Gastrocnemius medialis (tissue), 4 donors: ENCODE data around the gene NBL1. TPM values are rescaled to one million over a fixed set of nuclear protein-coding genes. Genes with fewer than 3 reads are reported as not detected.

Source experiments
- ATAC-seq, 2 donors: fragments of 150-250 bp; one replicate each; pipeline ENCODE4 v1.9.1; 2016
- DNase-seq, 2 donors: peaks; one replicate each; pipeline ENCODE4 v3.0.0-alpha.2; 2019
- H3K27ac ChIP-seq, 4 donors: fragments of 200-600 bp; sonication (generic); 1 replicate in 1 of 4; 2 replicates in 3 of 4; pipeline ENCODE4 v1.5.1; 2016 to 2018; ENCODE audit warnings: mild to moderate bottlenecking in 2 of 4, moderate library complexity in 1 of 4
- H3K27me3 ChIP-seq, 3 donors: fragments of 200-600 bp; sonication (generic) in 2 of 3; 1 replicate in 1 of 3; 2 replicates in 2 of 3; pipeline versions ENCODE4 v1.5.1 to v1.6.0; 2016 to 2019; ENCODE audit warnings: mild to moderate bottlenecking in 1 of 3, moderate library complexity in 1 of 3
- H3K36me3 ChIP-seq, 2 donors: fragments of 200-600 bp; sonication (generic) in 1 of 2; one replicate each; pipeline ENCODE4 v1.5.1; 2017 to 2018
- H3K4me1 ChIP-seq, 2 donors: fragments of 200-600 bp; sonication (generic) in 1 of 2; one replicate each; pipeline ENCODE4 v1.5.1; 2016 to 2017; ENCODE audit warnings: mild to moderate bottlenecking in 2 of 2
- H3K4me3 ChIP-seq, 4 donors: fragments of 200-600 bp; sonication (generic) in 3 of 4; 1 replicate in 1 of 4; 2 replicates in 3 of 4; pipeline ENCODE4 v1.5.1; 2016 to 2019; ENCODE audit warnings: mild to moderate bottlenecking in 2 of 4
- H3K9me3 ChIP-seq, 3 donors: fragments of 200-600 bp; sonication (generic) in 2 of 3; 1 replicate in 1 of 3; 2 replicates in 2 of 3; pipeline ENCODE4 v1.5.1; 2016 to 2019
- CTCF ChIP-seq, 5 experiments: fragments of 450-650 bp in 3 of 5; fragments of 200-600 bp in 2 of 5; sonication (generic) in 2 of 5; IDR thresholded peaks in 4 of 5; conservative IDR thresholded peaks in 1 of 5; 1 replicate in 4 of 5; 2 replicates in 1 of 5; pipeline ENCODE4 v1.5.1; 2016 to 2019; ENCODE audit warnings: antibody characterized with exemption in 5 of 5, mild to moderate bottlenecking in 3 of 5, moderate library complexity in 3 of 5
- POLR2A ChIP-seq, 2 donors: fragments of 450-650 bp; IDR thresholded peaks; one replicate each; pipeline ENCODE4 v1.6.1; 2017; ENCODE audit warnings: antibody characterized with exemption in 2 of 2, mild to moderate bottlenecking in 2 of 2, moderate library complexity in 2 of 2
- in situ Hi-C, 4 donors: fragments of 200-750 bp; cut with MboI; loops; one replicate each; pipeline versions ENCODE4 v1.15.0 to v1.8.0; 2017; ENCODE audit warnings: low sequenced_read_pairs in 4 of 4
- intact Hi-C: fragments of 100-400 bp; cut with DNase I; formaldehyde crosslinking; loops from one replicate; pipeline ENCODE4 v1.15.1; 2023; ENCODE audit warnings: low total_unique reads
- total RNA-seq, 4 donors: library from RNA; depleted of rRNA; stranded (reverse); fragments of >200 nt; gene quantifications; one replicate each; pipeline versions ENCODE4 v1.1.0 to v1.2.3, GENCODE V29; 2016

The NBL1 gene, protein sequence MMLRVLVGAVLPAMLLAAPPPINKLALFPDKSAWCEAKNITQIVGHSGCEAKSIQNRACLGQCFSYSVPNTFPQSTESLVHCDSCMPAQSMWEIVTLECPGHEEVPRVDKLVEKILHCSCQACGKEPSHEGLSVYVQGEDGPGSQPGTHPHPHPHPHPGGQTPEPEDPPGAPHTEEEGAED
- 10 to 100 TPM in 3 of 4 donors, 1 to 10 TPM in 1; 7.9 to 20.3 (median 16.3) TPM for total RNA-seq

GRCh38 chr1:19643602-19644394 is at the start of gene NBL1:
Gene NBL1 (plus strand): TSS chr1:19644311. CDS start chr1:19655031, 10,720 bp downstream.
- Histone ChIP-seq H3K4me1 (peaks cover 9 to 14% of the 10 kb centered on the region in 2 donors), H3K27ac (peak within 1 kb of the TSS; percentile 77 to 85 (median 82)), H3K4me3 (peak within 1 kb of the TSS; percentile 63 to 80 (median 68)), H3K9me3 (no peaks in the 10 kb centered on the region), H3K36me3 (no peaks in the 10 kb centered on the region), H3K27me3 (peaks cover 10 to 18% (median 17%) of the 10 kb centered on the region in 3 donors)
- ATAC-seq (peak; percentile 42 to 53), DNase-seq (no peak)
- intact Hi-C loops = no loop called here
- in situ Hi-C loops = no loop called here
- peak; percentile 34 to 41 for TF ChIP-seq POLR2A (IDR thresholded peaks at IDR 0.05)
- no peak for TF ChIP-seq CTCF (IDR thresholded peaks at IDR 0.05 in 4 of 5, conservative IDR thresholded peaks at IDR 0.05 in 1 of 5)

GRCh38 chr1:19596065-19596713 is 47.9 kb upstream of the NBL1 start:
- Histone ChIP-seq H3K36me3 (no peaks in the 10 kb centered on the region), H3K9me3 (no peaks in the 10 kb centered on the region), H3K4me1 (peaks cover 23 to 24% of the 10 kb centered on the region in 2 donors), H3K27me3 (no peaks in the 10 kb centered on the region), H3K4me3 (peak overlapping the region; percentile 82 to 100 (median 85)), H3K27ac (peak overlapping the region; percentile 81 to 95 (median 94))
- intact Hi-C loops (loop anchor here (2.0 to 10.0 kb wide), 4 partner anchors 51 to 251 kb away; partner anchors contain the start of gene CAPZB), in situ Hi-C loops (loop anchor here in 1 of 4 donors (10.0 kb wide), 1 partner anchor 111 kb away; the partner anchor contains the start of gene CAPZB)
- no peak for TF ChIP-seq POLR2A (IDR thresholded peaks at IDR 0.05)
- no peak for TF ChIP-seq CTCF (IDR thresholded peaks at IDR 0.05 in 4 of 5, conservative IDR thresholded peaks at IDR 0.05 in 1 of 5)
- peak; percentile 2 to 29 for ATAC-seq
- no peak for DNase-seq

DNA sequence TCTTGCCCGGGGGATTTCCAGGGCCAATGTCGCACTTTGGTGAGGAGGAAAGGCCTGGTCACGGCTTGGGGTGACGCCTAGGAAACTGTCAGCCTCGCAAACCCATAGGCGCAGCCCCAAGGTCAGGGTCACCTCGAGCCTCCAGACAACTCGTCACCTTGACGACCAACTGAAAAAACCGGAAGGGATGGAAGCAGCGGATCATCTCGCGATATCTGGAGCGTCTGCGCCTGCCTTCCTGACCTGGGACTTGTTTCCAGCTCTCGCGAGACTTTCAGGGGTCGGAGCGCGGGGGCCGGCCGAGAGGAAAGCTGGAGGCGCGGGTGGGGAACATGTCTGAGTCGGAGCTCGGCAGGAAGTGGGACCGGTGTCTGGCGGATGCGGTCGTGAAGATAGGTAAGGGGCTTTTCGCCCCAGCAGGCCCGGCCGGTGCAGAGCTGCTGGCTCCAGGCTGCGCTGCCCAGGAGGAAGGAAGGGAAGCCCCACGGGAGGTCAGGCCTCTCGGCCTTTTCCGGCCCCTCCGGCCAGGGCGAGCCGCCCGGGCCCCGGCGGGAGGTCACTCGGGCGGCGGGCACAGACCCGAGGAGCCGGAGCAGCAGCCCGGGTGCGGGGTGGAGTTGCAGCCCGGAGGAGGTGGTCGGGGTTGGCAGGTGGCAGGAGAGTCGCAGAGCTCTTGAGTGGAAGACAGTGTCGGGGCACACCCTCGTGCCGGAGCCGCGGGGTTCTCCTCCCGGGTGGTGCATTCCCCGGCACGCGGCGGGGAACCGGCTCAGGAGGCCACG is 47.2 kb upstream of the NBL1 start:
- in situ Hi-C loops = loop anchor here in 1 of 4 donors (10.0 kb wide), 1 partner anchor 112 kb away; the partner anchor contains the start of gene CAPZB
- Histone ChIP-seq H3K4me1 (peaks cover 24 to 27% of the 10 kb centered on the region in 2 donors), H3K4me3 (peak overlapping the region; percentile 82 to 100 (median 85)), H3K9me3 (no peaks in the 10 kb centered on the region), H3K36me3 (no peaks in the 10 kb centered on the region), H3K27me3 (no peaks in the 10 kb centered on the region), H3K27ac (peak overlapping the region; percentile 81 to 95 (median 94))
- peak; percentile 94 to 96 for DNase-seq
- TF ChIP-seq POLR2A (IDR thresholded peaks at IDR 0.05) = peak; percentile 63 to 69
- no peak for TF ChIP-seq CTCF (IDR thresholded peaks at IDR 0.05 in 4 of 5, conservative IDR thresholded peaks at IDR 0.05 in 1 of 5)
- peak; percentile 95 to 98 for ATAC-seq
- intact Hi-C loops = loop anchor here (2.0 to 10.0 kb wide), 4 partner anchors 50 to 252 kb away; partner anchors contain the start of gene CAPZB
